Renal cortical epithelial cell (primary cell): ENCODE results near the gene CROCC. TPM values are rescaled to one million over a fixed set of nuclear protein-coding genes. Genes with fewer than 3 reads are reported as not detected.
"Not testable (repeated sequence)": the region's sequence is repeated elsewhere in the genome, so short reads cannot be mapped to it uniquely, and the experiment has no call there.

Experiments used
- DNase-seq: peaks from one replicate; pipeline ENCODE4 v3.0.0-alpha.2; 2011; ENCODE audit warnings: low read depth
- total RNA-seq: library from RNA; depleted of rRNA; stranded (reverse); fragments of >200 nt; gene quantifications from 2 replicates; pipeline ENCODE4 v1.2.3, GENCODE V29; 2014

Gene CROCC, protein sequence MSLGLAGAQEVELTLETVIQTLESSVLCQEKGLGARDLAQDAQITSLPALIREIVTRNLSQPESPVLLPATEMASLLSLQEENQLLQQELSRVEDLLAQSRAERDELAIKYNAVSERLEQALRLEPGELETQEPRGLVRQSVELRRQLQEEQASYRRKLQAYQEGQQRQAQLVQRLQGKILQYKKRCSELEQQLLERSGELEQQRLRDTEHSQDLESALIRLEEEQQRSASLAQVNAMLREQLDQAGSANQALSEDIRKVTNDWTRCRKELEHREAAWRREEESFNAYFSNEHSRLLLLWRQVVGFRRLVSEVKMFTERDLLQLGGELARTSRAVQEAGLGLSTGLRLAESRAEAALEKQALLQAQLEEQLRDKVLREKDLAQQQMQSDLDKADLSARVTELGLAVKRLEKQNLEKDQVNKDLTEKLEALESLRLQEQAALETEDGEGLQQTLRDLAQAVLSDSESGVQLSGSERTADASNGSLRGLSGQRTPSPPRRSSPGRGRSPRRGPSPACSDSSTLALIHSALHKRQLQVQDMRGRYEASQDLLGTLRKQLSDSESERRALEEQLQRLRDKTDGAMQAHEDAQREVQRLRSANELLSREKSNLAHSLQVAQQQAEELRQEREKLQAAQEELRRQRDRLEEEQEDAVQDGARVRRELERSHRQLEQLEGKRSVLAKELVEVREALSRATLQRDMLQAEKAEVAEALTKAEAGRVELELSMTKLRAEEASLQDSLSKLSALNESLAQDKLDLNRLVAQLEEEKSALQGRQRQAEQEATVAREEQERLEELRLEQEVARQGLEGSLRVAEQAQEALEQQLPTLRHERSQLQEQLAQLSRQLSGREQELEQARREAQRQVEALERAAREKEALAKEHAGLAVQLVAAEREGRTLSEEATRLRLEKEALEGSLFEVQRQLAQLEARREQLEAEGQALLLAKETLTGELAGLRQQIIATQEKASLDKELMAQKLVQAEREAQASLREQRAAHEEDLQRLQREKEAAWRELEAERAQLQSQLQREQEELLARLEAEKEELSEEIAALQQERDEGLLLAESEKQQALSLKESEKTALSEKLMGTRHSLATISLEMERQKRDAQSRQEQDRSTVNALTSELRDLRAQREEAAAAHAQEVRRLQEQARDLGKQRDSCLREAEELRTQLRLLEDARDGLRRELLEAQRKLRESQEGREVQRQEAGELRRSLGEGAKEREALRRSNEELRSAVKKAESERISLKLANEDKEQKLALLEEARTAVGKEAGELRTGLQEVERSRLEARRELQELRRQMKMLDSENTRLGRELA (N-terminal part only)
- total RNA-seq, result 5.2 and 15.4 TPM in 2 replicates

DNA sequence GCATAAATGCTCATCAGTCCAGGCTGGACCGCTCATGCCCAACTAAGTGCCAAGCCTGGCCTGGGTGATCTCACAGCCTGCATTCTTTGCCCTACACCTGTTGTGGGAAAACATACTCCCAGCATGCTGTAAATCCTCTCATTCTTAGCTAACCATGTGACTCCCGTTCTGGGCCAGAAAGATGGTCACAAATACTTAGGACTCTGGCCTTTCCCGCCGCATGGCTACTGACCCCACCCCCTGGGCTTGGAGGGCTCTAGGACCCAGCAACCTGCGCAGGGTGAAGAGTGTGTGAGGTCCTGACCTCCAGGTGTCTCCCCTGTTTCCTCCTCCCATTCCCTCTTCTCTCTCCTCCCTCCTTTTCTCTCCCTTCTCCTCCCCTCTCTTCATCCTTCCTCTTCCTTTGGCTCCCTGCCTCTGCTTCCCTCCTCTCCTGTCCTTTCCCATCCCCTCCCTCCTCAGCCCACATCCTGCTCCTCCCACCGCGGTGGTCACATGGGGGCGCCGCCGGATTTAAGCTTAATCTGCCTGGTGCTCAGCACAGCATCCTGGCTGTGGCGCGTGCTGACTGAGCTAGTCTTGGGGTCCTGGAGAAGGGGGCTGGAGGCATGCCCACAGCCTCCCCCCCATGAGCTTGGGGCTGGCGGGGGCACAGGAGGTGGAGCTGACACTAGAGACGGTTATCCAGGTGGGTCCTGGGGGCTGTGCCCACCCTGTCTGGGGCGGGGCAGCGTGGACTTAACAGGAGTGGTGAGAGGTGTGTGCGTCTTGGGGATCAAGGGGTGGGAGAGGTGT is at the start of gene CROCC:
TSS of gene CROCC (plus strand) at position 541 of the 795 bp plus-strand sequence. CDS start at position 629, 88 bp downstream.
- DNase-seq, result peak; percentile 59

- DNase-seq, result peak; percentile 48
These were observed 49.3 kb upstream of the CROCC start for GRCh38 chr1:16872152-16873075.

- DNase-seq, result not testable (repeated sequence)
These were observed 48.5 kb upstream of the CROCC start for GRCh38 chr1:16873076-16873879.

DNA sequence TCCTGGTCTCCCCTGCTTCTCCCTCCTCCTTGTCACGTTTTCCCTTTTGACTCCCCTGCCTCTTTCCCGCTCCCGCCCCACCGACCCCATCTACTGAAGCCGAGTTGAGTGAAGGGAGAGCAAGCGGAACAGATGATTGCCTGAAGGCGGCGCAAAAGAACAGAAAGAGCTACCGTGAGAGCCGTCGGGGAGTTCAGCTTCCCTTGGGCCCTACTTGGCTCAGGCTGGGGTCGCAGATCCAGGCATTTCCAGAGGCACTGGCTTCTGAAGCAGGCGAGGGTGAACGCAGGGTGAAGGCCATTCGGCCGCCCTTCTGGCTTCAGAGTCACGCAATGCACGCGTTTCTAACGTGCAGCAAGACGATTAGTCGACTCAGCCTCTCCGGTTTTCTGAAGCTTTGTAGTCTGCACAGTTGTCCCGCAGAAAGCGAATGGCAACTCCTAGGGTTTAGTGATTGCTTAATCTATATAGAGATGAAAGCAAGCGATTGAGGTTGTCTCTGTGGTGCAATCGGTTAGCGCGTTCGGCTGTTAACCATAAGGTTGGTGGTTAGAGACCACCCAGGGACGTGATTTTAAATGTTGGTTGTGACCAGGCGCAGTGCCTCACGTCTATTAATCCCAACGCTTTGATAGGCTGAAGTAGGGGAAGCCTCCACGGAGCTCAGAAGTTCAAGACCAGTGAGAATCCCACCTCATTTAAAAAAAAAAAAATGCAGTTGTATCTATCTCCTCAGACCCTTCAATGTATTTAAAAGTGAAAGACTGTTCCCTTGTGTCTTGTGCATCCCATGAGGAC is 46.6 kb upstream of the CROCC start:
- DNase-seq, result not testable (repeated sequence)

GRCh38 chr1:16881742-16882141 is 40.0 kb upstream of the CROCC start:
- DNase-seq, result not testable (repeated sequence)

DNA sequence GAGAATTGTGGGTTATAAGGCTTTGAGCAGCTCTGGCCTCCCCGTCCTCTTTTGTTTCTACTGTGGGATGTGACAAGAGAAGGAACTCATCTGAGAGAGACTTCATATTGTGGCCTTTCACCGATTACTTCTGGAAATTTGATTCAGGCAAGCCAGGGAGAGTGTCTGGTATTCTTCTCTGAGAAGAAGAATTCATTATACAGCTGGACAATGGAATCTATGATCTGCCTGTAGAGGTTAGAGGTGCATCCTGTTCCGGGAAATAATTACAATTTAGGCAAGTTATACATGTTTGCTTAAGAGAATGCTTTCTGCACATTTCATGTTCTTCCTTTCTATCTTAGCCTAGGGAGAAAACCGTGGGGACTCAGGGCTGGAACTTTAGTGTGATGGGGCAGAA is 38.7 kb upstream of the CROCC start:
- no peak for DNase-seq

GRCh38 chr1:16884487-16884886 is 37.2 kb upstream of the CROCC start:
- DNase-seq, result not testable (repeated sequence)

- DNase-seq, result no peak
These were observed 34.7 kb upstream of the CROCC start for GRCh38 chr1:16886860-16887605.

DNA sequence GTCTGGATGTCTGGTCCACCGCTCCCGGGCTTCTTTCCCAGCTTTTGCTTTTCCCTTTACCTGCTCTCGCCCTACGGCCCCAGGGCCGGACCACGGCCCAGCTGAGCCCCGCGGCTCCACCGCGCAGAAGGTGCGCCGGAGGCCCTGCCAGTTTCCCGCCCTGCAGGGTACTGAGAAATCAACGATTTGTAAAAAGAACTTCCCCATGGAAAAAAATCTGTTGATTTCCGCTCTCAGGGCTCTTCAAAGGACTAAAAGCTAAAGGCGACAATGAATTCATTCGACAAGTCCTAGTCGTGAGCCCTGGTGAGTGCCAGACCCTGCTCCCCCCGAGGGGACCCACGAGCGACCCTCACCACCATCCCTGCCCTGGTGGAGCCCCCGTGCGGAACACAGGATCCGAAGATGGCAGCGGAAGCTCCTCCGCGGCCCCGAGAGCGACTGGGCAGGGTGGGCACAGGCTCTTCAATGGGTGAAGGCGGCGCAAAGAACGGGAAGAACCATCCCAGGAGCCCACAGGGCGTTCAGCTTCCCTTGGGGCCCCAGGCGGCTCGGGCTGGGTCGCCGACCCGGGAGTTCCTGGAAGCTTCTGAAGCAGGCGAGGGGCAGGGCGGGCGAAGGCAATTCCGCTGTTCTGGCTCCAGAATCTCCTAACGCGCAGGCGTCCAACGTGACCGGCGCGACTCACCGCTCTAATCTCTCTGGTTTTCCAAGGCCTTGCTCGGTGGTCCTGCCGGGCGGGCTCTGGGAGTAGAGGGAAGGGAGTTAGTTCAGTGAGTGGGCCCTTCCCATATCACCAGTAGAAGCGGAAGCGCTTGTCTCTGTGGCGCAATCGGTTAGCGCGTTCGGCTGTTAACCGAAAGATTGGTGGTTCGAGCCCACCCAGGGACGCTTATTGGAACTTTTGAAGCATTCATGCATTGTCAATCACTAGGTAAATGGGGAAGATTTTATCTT is 32.6 kb upstream of the CROCC start:
- peak; percentile 37 for DNase-seq

- not testable (repeated sequence) for DNase-seq
These were observed 31.2 kb upstream of the CROCC start for GRCh38 chr1:16890539-16891021.

GRCh38 chr1:16891057-16891456 is 30.7 kb upstream of the CROCC start:
- not testable (repeated sequence) for DNase-seq

- DNase-seq, result not testable (repeated sequence)
These were observed 28.7 kb upstream of the CROCC start for GRCh38 chr1:16892978-16893525.

- DNase-seq, result not testable (repeated sequence)
These were observed 27.9 kb upstream of the CROCC start for GRCh38 chr1:16893796-16894195.

DNA sequence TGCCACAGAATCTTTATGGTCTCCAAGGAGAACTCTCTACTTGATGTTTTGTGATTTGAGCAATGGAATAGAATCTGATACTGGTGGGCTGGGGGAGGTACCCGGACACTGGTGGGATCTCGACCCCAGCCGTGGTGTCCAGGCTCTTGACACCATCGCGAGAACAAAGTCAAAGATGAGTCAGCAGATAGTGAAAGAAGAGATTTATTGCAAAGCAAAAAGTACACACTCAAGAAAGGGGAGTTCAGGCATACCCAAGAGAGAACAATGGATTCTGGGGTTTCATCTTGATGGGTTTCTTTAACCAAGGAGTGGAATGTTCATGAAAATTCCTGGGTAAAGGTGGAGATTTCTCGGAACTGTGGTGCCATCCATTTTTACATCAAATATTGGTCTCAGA is 27.4 kb upstream of the CROCC start:
- DNase-seq, result not testable (repeated sequence)

GRCh38 chr1:16895233-16895597 is 26.5 kb upstream of the CROCC start:
- not testable (repeated sequence) for DNase-seq
